Thymus (tissue), 11 donors: ENCODE measurements around the gene NSUN7. TPM values are rescaled to one million over a fixed set of nuclear protein-coding genes. Genes with fewer than 3 reads are reported as not detected.

Experiments used
- DNase-seq, 9 donors: peaks; one replicate each; pipeline ENCODE4 v3.0.0-alpha.2; 2013; ENCODE audit warnings: low spot score in 9 of 9, low read depth in 6 of 9, missing footprints in 1 of 9
- H3K27ac ChIP-seq, 2 donors: one replicate each; pipeline ENCODE4 v1.5.1; 2013; ENCODE audit warnings: control low read depth in 1 of 2, low read depth in 1 of 2, low read length in 1 of 2, mild to moderate bottlenecking in 1 of 2, moderate library complexity in 1 of 2
- H3K27me3 ChIP-seq, 2 donors: one replicate each; pipeline ENCODE4 v1.5.1; 2013; ENCODE audit warnings: low read length in 1 of 2; ENCODE audit not compliant: control insufficient read depth in 2 of 2, insufficient read depth in 1 of 2
- H3K36me3 ChIP-seq, 2 donors: one replicate each; pipeline ENCODE4 v1.5.1; 2013; ENCODE audit warnings: low read length in 1 of 2, mild to moderate bottlenecking in 1 of 2, moderate library complexity in 1 of 2; ENCODE audit not compliant: control insufficient read depth in 2 of 2, insufficient read depth in 2 of 2
- H3K4me1 ChIP-seq, 2 donors: one replicate each; pipeline ENCODE4 v1.5.1; 2013; ENCODE audit warnings: low read length in 2 of 2; ENCODE audit not compliant: control insufficient read depth in 2 of 2, insufficient read depth in 2 of 2
- H3K4me3 ChIP-seq, 2 donors: one replicate each; pipeline ENCODE4 v1.5.1; 2013; ENCODE audit warnings: low read length in 2 of 2, control low read depth in 1 of 2, mild to moderate bottlenecking in 1 of 2
- H3K9me3 ChIP-seq, 2 donors: one replicate each; pipeline ENCODE4 v1.5.1; 2013; ENCODE audit warnings: low read length in 1 of 2, mild to moderate bottlenecking in 1 of 2; ENCODE audit not compliant: control insufficient read depth in 2 of 2, insufficient read depth in 1 of 2
- WGBS: extraction: QIAGEN DNeasy Blood & Tissue Kit; methylation state at CpG from one replicate; pipeline ENCODE4 v1.1.7; 2013; 5-methylcytosine and 5-hydroxymethylcytosine counted together
- polyA plus RNA-seq: library from polyadenylated mRNA; stranded (reverse); fragments of 200-250 nt; gene quantifications from one replicate; pipeline ENCODE4 v1.2.3, GENCODE V29; 2013
- total RNA-seq: library from RNA; stranded (reverse); fragments of 120-200 nt; gene quantifications from one replicate; pipeline ENCODE4 v1.2.4, GENCODE V29; 2013
- donor health status: healthy.

Gene NSUN7
- total and polyA plus RNA-seq, 2 donors = 1.3 to 1.7 TPM

GRCh38 chr4:40833212-40833611 lies 83.5 kb downstream of the NSUN7 start:
- H3K9me3 ChIP-seq = no peaks in the 10 kb centered on the region
- H3K4me1 ChIP-seq = peaks cover 0 to 2% of the 10 kb centered on the region in 2 donors
- no peak overlapping the region for H3K4me3 ChIP-seq
- H3K27ac ChIP-seq = no peak overlapping the region
- WGBS = 98% methylated on average over 11 of the region's 11 CpGs
- H3K27me3 ChIP-seq = no peaks in the 10 kb centered on the region
- DNase-seq = no peak
- H3K36me3 ChIP-seq = no peaks in the 10 kb centered on the region

DNA sequence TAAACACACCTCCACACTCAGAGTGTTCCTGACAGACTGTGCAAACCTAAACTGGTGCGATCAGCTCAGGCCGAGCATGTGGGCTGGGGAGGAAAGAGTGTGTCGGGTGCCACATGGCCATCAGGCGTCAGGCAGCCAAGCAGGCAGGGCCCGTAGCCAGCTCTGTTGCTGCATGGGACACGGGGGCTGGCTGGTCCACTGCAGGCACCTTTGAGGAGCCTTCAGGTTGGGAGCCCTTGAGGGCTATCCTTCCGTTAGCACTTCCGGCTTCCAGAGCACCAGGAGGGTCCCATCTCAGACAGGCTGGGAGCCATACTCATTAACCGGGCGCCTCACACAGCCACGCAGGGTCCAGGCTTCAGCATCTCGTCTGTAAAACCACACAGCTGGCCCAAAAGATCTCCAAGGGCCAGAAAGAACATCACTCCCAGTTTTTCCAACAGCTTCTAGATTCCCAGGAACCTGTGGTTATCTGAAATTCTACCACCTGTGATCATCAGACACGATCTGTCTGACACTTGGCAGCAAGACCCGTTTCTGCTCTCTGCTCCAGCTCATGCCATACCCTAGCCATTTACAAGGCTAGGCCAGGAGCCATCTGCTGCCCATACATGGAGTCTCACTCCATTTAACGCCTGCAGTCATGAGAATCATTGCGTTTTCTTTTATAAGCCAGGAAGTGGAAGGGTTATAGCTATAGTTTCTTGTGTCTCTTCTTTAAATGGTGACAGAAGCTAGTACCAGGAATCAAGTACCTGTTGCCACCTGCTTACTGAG lies 87.5 kb downstream of the NSUN7 start:
- no peak overlapping the region for H3K27ac ChIP-seq
- H3K4me3 ChIP-seq = no peak overlapping the region
- no peaks in the 10 kb centered on the region for H3K36me3 ChIP-seq
- no peak for DNase-seq
- no peaks in the 10 kb centered on the region for H3K27me3 ChIP-seq
- 96% methylated on average over 16 of the region's 16 CpGs for WGBS
- H3K9me3 ChIP-seq = no peaks in the 10 kb centered on the region
- H3K4me1 ChIP-seq = no peaks in the 10 kb centered on the region

DNA sequence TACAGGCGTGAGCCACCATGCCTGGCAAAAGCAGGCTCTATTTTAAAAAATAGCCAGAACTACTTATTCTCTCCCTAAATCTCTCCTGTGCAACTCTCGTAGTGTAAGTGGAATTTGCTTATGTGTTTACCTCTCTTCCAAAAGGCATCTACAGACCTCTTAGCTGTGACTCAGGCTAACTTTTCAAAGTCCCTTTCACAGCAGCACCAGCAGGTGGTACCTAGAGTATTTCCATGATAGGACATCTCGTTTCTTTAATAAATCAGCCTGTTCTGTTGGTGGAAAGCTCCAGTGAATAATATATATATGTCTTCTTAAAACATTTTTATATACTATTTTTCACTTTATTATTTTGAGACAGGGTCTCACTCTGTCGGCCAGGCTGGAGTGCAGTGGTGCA lies 89.0 kb downstream of the NSUN7 start:
- Histone ChIP-seq H3K36me3 (no peaks in the 10 kb centered on the region), H3K27ac (no peak overlapping the region), H3K4me3 (no peak overlapping the region), H3K4me1 (no peaks in the 10 kb centered on the region), H3K27me3 (no peaks in the 10 kb centered on the region), H3K9me3 (no peaks in the 10 kb centered on the region)
- 92% methylated on average over 4 of the region's 4 CpGs for WGBS
- no peak for DNase-seq

- H3K4me1 ChIP-seq = no peaks in the 10 kb centered on the region
These were observed 90.7 kb downstream of the NSUN7 start for GRCh38 chr4:40840255-40840984.

DNA sequence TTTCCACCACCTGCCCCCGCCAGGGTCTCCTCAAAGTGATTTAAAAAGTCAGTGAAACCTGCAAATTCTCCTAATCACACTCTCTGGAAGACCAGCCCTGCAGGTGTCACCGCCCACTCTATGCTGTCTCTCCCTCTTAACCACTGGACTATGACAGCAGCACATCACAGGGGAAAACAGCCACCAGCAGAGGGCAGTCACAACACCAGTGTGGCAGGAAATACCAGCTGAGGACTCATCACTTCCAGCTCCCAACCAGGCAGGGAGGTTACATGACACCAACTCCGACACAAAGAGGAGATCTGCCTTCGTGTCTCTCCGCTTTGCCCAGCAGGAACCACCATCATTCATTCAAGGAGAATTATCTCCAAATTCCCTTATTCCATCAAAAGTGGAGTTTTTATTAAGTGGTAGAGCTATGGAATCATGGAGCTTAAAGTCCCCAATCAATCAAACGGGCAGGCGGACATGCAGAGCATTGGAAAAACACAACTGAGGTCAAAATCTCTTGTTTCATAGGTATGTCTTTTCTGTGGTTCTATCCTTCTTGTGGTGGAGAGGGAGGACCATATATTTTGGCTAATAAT lies 91.3 kb downstream of the NSUN7 start:
- no peaks in the 10 kb centered on the region for H3K9me3 ChIP-seq
- H3K36me3 ChIP-seq = no peaks in the 10 kb centered on the region
- peak overlapping the region in 1 of 2 donors; percentile 21 for H3K27ac ChIP-seq
- H3K4me1 ChIP-seq = no peaks in the 10 kb centered on the region
- H3K27me3 ChIP-seq = no peaks in the 10 kb centered on the region
- no peak overlapping the region for H3K4me3 ChIP-seq
- peak; percentile 41 to 86 (median 63) for DNase-seq
- 76% methylated on average over 7 of the region's 7 CpGs for WGBS

More at GRCh38 chr4:40840255-40840984, 90.7 kb downstream of the NSUN7 start:
- Histone ChIP-seq H3K27ac (no peak overlapping the region), H3K36me3 (no peaks in the 10 kb centered on the region), H3K9me3 (no peaks in the 10 kb centered on the region), H3K4me3 (no peak overlapping the region), H3K27me3 (no peaks in the 10 kb centered on the region)
- 97% methylated on average over 10 of the region's 10 CpGs for WGBS
- no peak for DNase-seq

DNA sequence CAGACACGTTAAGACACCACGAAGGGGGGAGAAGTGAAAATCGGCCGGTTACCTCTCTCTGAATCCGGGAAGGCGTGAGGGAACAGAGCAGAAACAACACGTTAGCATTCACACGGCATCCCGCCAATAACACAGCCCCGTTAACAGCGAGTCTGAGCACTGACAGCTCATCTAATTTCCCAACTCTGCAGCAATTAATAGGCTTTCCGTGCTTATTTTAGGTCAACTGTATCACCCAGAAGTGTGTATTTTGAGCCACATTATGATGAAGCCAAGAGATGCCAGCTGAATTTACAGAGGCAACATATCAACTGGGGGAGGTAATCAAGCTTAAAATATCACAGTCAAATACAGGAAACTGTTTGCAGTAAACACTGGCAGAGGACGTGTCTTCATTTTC lies 92.6 kb downstream of the NSUN7 start:
- 92% methylated on average over 13 of the region's 13 CpGs for WGBS
- H3K27me3 ChIP-seq = no peaks in the 10 kb centered on the region
- H3K9me3 ChIP-seq = no peaks in the 10 kb centered on the region
- no peak overlapping the region for H3K4me3 ChIP-seq
- no peak for DNase-seq
- H3K27ac ChIP-seq = no peak overlapping the region
- H3K4me1 ChIP-seq = no peaks in the 10 kb centered on the region
- H3K36me3 ChIP-seq = no peaks in the 10 kb centered on the region

DNA sequence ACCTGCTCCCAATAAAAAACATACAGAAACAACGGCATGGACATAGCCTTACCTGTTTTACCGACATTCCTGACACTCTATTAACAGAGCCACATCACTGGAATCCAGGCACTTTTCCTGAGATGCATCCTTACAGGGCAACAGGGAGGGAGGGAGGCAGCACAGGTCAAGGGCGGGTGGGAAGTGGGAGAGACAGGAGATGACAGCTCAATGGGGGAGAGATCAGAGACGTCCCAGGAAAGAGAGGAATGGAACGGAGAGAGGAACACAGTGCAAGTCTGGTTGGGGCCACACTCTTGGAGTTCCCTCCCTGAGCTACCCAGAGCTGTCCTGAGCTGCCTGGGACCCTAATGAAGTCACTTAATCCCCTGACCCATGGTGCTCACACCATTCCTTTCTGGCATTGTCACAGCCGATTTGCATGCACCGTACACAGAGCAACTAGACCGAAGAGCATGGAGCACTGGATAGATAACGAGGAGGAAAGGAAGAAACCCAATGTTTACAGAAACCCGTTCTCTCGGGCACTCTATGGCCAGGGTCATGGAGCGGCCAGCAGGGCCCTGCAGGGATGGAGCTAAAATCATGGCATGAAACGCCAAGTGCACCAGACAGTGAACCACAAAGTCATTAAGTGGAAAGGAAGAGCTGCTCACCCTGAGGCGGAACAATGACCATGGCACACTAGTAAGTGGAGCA lies 93.1 kb downstream of the NSUN7 start:
- Histone ChIP-seq H3K4me3 (no peak overlapping the region), H3K4me1 (no peaks in the 10 kb centered on the region), H3K9me3 (no peaks in the 10 kb centered on the region), H3K36me3 (no peaks in the 10 kb centered on the region), H3K27ac (no peak overlapping the region), H3K27me3 (no peaks in the 10 kb centered on the region)
- DNase-seq = no peak
- 93% methylated on average over 14 of the region's 14 CpGs for WGBS

GRCh38 chr4:40843696-40844095 lies 93.9 kb downstream of the NSUN7 start:
- 77% methylated on average over 1 of the region's 1 CpG for WGBS

More at GRCh38 chr4:40843696-40844095, 93.9 kb downstream of the NSUN7 start:
- no peak overlapping the region for H3K4me3 ChIP-seq
- H3K27me3 ChIP-seq = no peaks in the 10 kb centered on the region
- no peaks in the 10 kb centered on the region for H3K9me3 ChIP-seq
- no peaks in the 10 kb centered on the region for H3K36me3 ChIP-seq
- peak in 2 of 9 donors; percentile 24 to 47 for DNase-seq
- no peaks in the 10 kb centered on the region for H3K4me1 ChIP-seq
- no peak overlapping the region for H3K27ac ChIP-seq
